T47D (cell line): ENCODE results near the gene WHAMM.

Experiments used
- DNase-seq, 2 experiments: peaks; one replicate each; pipeline versions ENCODE4 v3.0.0 to v3.0.0-alpha.2; 2011 to 2012; ENCODE audit warnings: low read depth in 1 of 2, low spot score in 1 of 2
- JUND ChIP-seq: IDR thresholded peaks from 2 replicates; pipeline ENCODE4 v1.6.1; 2012; ENCODE audit warnings: low read depth
- in situ Hi-C: cut with HindIII; loops from 2 replicates; pipeline ENCODE4 v1.10.0; 2016; ENCODE audit warnings: low sequenced_read_pairs, low pct_unique_long_range_greater_than_20kb

The WHAMM gene

DNA sequence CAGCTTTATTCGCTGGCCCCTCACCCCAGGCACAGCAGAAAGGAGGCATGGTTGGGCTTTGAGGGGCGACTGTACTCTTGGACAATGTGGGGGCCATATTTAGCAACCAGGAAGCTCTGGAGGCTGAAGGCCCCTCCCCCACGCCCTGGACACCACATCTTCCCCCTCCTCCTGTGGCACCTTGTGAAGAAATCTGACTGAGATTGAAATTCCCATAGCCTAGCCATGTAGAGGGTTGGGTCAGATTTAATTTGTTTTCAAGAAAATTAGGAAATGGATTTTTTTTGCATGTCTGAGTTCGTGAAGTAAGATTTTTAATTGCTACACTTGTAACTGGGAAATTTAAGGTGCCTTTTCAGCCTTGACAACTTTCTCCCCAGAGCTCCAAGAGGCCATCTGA lies 28.1 kb upstream of the WHAMM start:
- in situ Hi-C loops, result no loop called here
- DNase-seq, result no peak
- no peak for TF ChIP-seq JUND

DNA sequence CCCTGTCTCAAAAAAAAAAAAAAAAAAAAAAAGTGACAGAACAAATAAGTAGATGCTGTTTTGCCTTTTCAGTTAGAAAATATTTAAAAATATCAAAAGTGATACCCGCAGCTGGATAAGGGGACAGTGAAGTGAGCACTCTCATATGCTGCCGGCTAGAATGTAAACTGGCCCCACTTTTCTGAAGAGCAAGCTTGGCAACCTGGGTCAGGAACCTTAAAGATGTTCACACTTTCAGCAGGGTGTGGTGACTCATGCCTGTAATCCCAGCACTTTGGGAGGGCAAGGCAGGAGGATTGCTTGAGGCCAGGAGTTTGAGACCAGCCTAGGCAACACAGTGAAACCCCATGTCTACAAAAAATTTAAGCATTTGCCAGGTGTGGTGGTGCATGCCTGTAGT lies 20.9 kb upstream of the WHAMM start:
- DNase-seq, result no peak
- no peak for TF ChIP-seq JUND
- in situ Hi-C loops, result no loop called here

DNA sequence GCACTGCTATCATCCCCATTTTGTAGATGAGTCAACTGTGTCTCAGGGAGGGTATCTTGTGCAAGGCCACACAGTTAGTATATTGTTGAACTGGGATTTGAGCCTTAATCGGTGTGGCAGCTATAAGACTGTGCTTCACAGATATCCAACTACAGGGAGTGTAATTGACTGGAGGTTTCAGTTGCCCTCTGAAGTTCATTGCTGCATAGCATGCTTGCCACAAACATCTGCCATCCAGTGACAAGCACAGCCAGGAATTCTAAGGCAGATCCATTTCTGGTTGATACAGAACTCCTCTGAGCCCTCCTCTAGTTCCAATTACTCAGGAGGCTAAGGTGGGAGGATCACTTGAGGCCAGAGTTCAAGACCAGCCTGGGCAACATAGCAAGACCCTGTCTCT lies 19.9 kb upstream of the WHAMM start:
- no peak for TF ChIP-seq JUND
- no peak for DNase-seq
- in situ Hi-C loops, result no loop called here

DNA sequence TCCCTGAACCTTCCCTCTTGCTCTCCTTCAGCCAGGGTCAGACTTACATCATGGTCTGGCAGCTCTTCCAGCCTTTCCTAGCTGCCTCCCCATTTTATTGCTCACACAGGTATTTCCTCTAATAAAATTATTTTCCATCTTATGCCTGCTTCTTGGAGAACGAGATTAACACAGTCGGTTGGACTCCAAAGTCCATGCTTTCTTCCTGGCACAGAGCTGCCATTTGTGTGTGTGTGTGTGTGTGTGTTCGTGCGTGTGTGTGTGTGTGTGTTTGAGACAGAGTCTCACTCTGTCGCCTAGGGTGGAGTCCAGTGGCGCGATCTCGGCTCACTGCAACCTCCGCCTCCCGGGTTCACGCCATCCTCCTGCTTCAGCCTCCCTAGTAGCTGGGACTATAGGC lies 19.1 kb upstream of the WHAMM start:
- in situ Hi-C loops, result no loop called here
- no peak for DNase-seq
- TF ChIP-seq JUND, result no peak

DNA sequence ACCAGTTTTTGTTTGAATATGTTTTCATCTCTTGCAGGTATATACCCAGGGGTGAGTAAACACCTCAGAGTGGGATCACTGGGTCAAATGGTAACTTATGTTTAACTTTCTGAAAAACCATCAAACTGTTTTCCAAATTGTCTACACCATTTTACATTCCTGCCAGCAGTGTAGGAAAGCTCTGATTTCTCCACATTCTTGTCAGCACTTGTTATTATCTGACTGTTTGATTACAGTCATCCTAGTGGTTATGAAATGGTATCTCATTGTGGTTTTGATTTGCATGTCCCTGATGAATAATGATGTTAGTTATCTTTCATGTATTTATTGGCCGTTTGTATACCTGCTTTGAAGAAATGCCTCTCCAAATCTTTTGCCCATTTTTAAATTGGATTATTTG lies 17.4 kb upstream of the WHAMM start:
- TF ChIP-seq JUND, result no peak
- in situ Hi-C loops, result no loop called here
- DNase-seq, result no peak

DNA sequence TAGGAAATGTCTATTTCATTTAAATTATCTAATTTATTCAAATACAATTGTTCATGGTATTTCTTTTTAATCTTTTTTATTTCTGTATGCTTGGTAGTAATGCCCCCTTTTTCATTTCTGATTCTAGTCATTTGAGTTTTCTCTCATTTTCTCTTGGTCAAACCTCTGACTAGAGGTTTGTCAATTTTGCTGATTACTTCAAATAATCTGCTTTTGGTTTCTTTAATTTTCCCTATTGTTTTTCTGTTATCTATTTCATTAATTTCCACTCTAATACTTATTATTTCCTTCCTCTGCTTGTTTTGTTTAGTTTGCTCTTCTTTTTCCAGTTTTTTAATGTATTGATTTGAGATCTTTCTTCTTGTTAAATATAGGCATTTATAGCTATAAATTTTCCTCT lies 15.7 kb upstream of the WHAMM start:
- in situ Hi-C loops, result no loop called here
- no peak for DNase-seq

DNA sequence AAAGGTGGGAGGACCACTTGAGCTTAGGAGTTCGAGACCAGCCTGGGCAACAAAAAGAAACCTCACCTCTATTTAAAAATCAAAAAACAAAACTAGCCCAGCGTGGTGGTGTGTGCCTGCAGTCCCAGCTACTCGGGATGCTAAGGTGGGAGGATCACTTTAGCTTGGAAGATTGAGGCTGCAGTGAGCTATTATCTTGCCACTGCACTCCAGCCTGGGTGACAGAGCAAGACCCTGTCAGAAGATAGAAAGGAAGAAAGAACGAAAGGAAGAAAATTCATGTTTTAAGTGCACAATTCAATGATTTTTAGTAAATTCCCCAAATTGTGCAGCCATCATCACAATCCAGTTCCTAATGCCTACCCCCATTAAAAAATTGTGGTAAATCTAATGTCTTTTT lies 11.3 kb upstream of the WHAMM start:
- no peak for TF ChIP-seq JUND
- in situ Hi-C loops, result no loop called here
- DNase-seq, result no peak

More for the DNA sequence above, 15.7 kb upstream of the WHAMM start:
- TF ChIP-seq JUND, result no peak

DNA sequence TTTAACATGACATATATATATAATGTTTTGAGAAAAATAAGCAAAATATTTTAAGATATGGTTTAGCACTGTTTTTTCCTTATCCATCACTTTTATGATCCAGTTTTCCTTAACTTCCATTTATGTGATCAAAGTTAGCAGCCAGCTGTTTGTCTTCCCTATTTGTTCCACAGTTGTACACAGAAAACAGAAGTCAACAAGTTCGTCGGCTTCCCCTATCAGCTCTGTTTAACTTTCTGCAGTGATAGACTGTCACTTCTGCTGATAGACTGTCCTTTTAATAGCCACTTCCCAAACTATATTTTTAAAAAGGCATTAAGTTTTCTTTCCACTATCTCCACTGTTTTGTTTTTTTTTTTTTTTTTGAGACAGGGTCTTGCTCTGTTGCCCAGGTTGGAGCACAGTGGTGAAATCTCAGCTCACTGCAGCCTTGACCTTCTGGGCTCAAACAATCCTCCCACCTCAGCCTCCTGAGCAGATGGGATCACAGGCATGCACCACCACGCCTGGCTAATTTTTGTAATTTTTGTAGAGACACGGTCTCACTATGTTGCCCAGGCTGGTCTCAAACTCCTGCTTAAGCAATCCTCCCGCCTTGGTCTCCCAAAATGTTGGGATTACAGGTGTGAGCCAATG lies 10.8 kb upstream of the WHAMM start:
- DNase-seq, result no peak
- in situ Hi-C loops, result no loop called here
- TF ChIP-seq JUND, result no peak

DNA sequence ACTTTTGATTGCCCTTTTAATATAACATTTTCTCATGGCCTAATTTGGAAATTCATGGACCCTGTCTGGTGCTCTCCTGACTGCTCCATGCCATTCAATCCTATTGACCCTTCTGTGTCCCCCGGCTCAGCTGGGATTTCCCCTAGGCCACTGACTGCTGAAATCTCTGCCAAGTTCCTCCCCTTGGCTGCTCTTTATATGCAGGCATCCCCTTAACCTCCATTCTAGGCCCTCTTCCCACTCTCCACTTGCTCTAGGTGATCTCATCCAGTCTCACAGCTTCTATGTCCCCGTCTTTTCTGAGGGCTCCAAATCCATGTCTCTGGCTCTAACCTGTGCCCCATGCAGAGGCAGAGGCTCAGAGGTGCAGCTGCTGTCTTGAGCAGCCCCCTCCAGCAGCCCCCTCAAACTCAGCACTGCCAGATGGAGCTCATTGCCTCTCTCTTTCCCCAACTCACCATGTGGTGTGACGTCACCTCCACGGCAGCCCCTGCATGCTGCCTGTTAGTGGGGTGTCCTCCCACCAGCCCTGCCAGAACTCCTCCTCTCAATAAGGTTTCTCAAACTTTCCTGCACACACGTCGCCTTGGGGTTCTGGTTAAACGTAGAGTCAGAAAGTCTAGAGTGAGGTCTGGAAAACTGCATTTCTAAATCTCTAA lies 10.1 kb upstream of the WHAMM start:
- no peak for TF ChIP-seq JUND
- in situ Hi-C loops, result no loop called here
- no peak for DNase-seq

DNA sequence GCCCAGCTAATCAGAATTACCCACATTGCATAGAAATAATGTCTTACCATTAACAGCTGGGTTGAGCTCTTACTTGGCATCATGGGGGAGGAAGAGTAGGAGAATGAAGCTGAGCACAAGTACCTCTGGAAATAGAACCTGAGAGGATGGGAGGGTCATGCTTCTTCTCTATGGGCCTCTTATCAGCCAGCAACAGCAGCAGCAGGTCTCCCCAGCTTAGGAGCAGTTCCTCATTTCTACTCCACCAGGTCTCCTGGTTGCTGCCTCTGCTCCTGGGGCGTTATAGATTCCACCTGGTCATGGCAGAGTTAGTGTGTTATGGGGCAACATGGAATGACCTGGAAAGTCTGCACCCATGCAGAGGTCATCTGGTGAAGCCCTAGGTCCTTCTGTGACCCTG lies 6.9 kb upstream of the WHAMM start:
- no peak for DNase-seq
- no peak for TF ChIP-seq JUND
- in situ Hi-C loops, result no loop called here

DNA sequence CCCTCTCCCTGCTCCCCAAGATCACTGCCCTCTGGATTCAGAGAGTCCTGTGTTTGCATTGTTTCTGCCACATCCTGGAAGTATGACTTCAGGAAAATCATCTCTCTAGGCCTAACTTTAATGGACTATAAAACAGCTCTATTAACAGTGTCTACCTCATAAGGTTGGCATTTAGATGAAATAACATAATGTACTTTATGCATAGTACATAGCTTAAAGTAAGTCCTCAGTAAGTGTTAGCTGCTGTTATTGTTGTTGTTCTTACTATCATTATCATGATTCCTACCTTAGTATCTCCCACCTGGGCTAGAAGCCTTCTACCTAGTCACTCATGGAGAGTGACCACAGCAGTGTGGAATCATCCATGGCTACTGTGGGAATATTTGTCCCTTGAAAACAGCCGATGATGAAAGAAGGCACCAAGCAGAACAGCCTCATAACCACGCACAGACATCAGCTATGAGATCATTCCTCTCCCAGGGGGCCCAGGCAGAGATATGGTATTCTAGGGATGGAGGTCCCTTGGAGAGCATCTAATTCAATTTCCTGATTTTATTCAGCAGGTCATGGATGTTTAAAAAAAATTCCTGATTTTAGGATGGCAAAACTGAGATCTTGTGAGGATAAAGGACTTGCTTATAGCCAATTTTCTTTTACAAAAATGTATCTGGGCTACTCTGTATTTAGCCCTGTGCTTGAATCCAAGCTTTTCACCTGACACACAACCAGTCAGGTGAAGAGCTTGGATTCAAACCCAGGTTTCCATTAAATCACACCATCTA lies 5.4 kb upstream of the WHAMM start:
- in situ Hi-C loops, result no loop called here
- no peak for DNase-seq
- no peak for TF ChIP-seq JUND

DNA sequence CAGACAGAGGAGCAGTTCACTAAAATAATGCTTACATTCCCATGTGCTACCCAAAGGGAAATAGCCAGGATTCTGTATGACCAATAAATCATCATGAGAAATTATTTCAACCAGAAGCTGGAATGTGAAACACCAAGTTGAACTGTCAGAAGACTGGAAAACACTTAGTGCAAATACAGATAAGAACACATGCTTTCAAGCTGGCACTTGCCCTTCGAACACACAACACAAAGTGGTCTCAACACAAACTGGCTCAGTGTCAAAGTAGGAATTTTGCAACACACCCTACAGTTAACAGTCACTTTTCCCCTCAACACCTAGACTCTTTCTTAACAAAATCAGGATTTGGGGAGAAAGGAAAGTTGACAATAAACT lies 4.9 kb upstream of the WHAMM start:
- no peak for DNase-seq
- in situ Hi-C loops, result no loop called here
- TF ChIP-seq JUND, result no peak

DNA sequence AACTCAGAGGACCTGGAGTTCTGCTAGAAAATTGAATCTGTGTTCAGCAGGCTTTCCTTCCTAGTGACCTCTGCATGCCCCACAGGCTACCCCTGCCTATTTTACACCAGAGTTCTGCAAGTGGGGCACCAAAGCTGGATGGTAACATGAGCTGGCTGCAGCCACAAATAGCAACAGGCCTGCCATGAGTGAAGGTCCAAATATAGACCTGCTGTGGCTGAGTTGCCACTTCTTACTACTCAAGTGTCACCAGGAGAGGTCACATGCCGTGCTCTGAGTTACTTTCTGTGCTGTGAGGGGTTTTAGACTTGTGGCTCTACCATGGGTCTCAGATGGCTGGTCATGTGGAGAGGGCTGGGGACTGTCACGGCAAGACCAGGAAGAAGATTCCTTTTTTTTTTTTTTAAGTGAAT lies 3.4 kb upstream of the WHAMM start, which contains the start of gene FSD2:
Gene FSD2, minus strand, starts transcription at position 76 of the 413 bp plus-strand sequence. CDS start 18,679 bp downstream, outside the sequence.
- in situ Hi-C loops, result no loop called here
- TF ChIP-seq JUND, result no peak
- DNase-seq, result no peak
